WI38 (cell line): Measurements from ENCODE around the gene XIST.

ENCODE experiments used
- H3K4me3 ChIP-seq: 2 replicates; pipeline ENCODE4 v1.5.1; 2011; ENCODE audit warnings: low read depth, mild to moderate bottlenecking, control low read depth, low read length
- CTCF ChIP-seq: IDR thresholded peaks from 2 replicates; pipeline ENCODE4 v1.5.1; 2012; ENCODE audit warnings: low read depth, mild to moderate bottlenecking, control low read depth, low read length

Gene XIST

GRCh38 chrX:73849073-73849472 lies 3.4 kb downstream of the XIST start:
- TF ChIP-seq CTCF: no peak
- peak overlapping the region; percentile 63 for H3K4me3 ChIP-seq

GRCh38 chrX:73847991-73848390 lies 4.5 kb downstream of the XIST start:
- H3K4me3 ChIP-seq: peak overlapping the region; percentile 63
- no peak for TF ChIP-seq CTCF

- TF ChIP-seq CTCF: no peak
- H3K4me3 ChIP-seq: no peak overlapping the region
Measured at GRCh38 chrX:73847100-73847499, 5.4 kb downstream of the XIST start.

DNA sequence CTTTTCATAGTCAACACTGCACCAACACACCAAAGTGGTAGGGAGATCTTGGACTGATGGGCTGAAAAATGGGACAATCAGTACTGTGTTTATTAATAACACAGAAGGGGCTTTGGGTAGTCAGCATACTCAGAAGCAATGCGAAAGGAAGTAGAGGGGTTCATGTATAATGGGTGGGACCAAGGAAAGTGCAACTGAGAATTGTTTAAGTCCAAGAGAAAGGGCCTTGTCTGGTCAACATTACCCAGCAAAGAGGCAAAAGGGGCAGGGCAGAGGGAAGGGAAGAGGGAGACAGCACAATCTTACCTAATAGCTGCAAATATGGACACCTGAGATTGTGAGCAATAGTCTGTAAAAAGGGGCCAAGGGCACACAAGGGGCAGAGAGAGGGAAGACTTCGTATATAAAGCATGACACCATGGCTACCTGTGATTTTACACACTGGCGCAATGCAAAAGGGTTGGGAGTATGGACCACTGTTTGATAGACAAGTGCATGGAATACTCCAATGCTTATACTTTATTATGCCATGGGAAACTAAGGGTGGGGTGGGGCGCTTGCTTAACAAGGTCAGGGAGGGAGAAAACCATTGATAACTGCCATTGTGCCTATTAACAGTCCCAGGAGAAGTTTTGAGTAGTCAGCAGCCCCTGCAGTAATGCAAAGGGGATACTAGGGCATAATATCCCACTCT lies 9.8 kb downstream of the XIST start:
- TF ChIP-seq CTCF: no peak
- no peak overlapping the region for H3K4me3 ChIP-seq

GRCh38 chrX:73841337-73841736 lies 11.2 kb downstream of the XIST start:
- no peak for TF ChIP-seq CTCF
- H3K4me3 ChIP-seq: no peak overlapping the region

DNA sequence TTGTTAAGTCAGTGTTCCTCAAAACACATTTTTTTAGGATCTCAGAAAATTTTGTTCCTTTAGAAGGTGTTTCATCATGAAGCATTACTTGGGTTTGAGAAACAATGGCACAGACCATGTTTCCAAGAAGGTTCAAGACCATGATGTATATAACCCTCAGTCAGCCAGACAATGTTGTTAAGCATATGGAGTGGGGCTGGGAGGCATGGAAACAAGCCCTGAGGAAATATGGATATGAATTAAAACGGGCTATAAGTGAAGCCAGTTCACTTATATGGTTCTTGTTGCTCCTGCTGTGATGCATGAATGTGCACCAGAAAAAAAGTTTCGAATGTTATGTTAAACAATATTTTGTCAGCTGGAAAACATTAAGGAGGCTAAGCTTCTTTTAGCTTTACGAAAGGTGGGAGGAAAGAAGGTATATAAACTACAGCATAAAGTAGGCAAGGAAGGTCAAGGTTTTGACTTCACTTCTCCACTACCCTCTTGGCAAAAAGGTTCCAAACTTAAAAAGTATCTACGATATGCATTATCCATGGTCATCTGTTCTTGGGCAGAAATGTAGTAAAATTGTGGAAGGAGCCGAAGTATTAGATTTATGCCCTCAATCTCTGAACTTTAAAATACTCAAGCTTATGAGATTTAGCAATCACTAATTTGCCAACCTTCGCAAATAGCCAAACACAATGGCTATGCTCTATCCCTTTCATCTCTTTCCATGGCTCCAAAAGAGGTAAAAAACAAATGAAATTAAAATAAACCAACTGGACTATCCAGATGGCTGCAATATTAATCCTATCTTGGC lies 12.2 kb downstream of the XIST start:
- H3K4me3 ChIP-seq: no peak overlapping the region
- no peak for TF ChIP-seq CTCF

DNA sequence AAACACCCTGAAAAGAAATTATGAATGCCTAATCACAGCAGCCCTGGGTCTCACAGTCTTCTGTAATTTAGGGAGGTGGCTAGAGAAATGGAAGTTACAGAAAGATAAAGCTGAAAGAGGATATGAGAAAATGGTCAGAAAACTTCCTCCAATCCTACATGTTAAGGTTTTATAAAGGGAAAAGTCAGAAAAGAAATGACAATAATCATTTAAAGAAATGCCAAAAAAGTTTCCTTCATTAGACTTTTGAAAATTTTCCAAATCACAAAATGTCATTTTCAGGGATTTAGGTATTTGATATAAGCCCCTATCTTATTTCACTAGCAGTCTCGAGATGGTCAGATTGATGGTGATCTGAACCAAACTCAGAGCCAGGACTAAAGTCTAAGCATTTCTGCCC lies 13.4 kb downstream of the XIST start:
- no peak for TF ChIP-seq CTCF
- no peak overlapping the region for H3K4me3 ChIP-seq
